ENCODE data around the gene MMD. TPM values are rescaled to one million over a fixed set of nuclear protein-coding genes. Genes with fewer than 3 reads are reported as not detected.
A peak's percentile ranks its signal among the peaks of the same experiment; 100 is the strongest.
"Not testable (repeated sequence)": the region's sequence is repeated elsewhere in the genome, so short reads cannot be mapped to it uniquely, and the experiment has no call there.

MMD gene
- total RNA-seq, 1 experiment from 2014 or later, result 19.2 TPM

- H3K27ac Mint-ChIP-seq (ENCODE audit: unreplicated experiment), result no peak overlapping the region
- TF ChIP-seq CTCF (IDR thresholded peaks at IDR 0.05; ENCODE audit: unreplicated experiment), result no peak
- no peaks in the 10 kb centered on the region for H3K9me3 Mint-ChIP-seq (ENCODE audit: low read depth, unreplicated experiment)
- intact Hi-C loops (cut with micrococcal nuclease; ENCODE audit: unreplicated experiment), result no loop called here
- CTCF ChIA-PET, result no interaction called here
- peaks cover 16% of the 10 kb centered on the region for H3K4me1 Mint-ChIP-seq (ENCODE audit: low read depth, unreplicated experiment)
- no TSS peak for BruUV-seq (replicated peaks)
- no peak overlapping the region for H3K4me3 Mint-ChIP-seq (ENCODE audit: low read depth, unreplicated experiment)
- no peaks in the 10 kb centered on the region for H3K27me3 Mint-ChIP-seq (ENCODE audit: unreplicated experiment)
- peaks cover 24% of the 10 kb centered on the region for H3K36me3 Mint-ChIP-seq (ENCODE audit: insufficient read depth, unreplicated experiment)
- DNase-seq, result no peak
Measured at GRCh38 chr17:55423535-55423934, 1.9 kb upstream of the MMD start.

GRCh38 chr17:55422828-55423164, 1.2 kb upstream of the MMD start:
- H3K27ac Mint-ChIP-seq (ENCODE audit: unreplicated experiment); H3K4me3 Mint-ChIP-seq (ENCODE audit: low read depth, unreplicated experiment); DNase-seq; intact Hi-C loops (cut with micrococcal nuclease; ENCODE audit: unreplicated experiment); H3K27me3 Mint-ChIP-seq (ENCODE audit: unreplicated experiment); CTCF ChIA-PET; BruUV-seq (replicated peaks); H3K9me3 Mint-ChIP-seq (ENCODE audit: low read depth, unreplicated experiment): not testable (repeated sequence)
- H3K36me3 Mint-ChIP-seq (ENCODE audit: insufficient read depth, unreplicated experiment), result peaks cover 24% of the 10 kb centered on the region
- H3K4me1 Mint-ChIP-seq (ENCODE audit: low read depth, unreplicated experiment), result peaks cover 21% of the 10 kb centered on the region

- Mint-ChIP-seq H3K27me3 (ENCODE audit: unreplicated experiment) (no peaks in the 10 kb centered on the region), H3K27ac (ENCODE audit: unreplicated experiment) (peak overlapping the region; percentile 64), H3K4me3 (ENCODE audit: low read depth, unreplicated experiment) (peak overlapping the region; percentile 89), H3K4me1 (ENCODE audit: low read depth, unreplicated experiment) (peaks cover 35% of the 10 kb centered on the region), H3K36me3 (ENCODE audit: insufficient read depth, unreplicated experiment) (peaks cover 24% of the 10 kb centered on the region), H3K9me3 (ENCODE audit: low read depth, unreplicated experiment) (no peaks in the 10 kb centered on the region)
- intact Hi-C loops (cut with micrococcal nuclease; ENCODE audit: unreplicated experiment), result no loop called here
- CTCF ChIA-PET, result interaction anchor here (1.1 kb wide), 2 partner anchors 12 to 94 kb away, joined by 3 to 5 read pairs; no protein-coding TSS in a partner anchor
- peak; percentile 25 for DNase-seq
- BruUV-seq (replicated peaks), result no TSS peak
- TF ChIP-seq CTCF (IDR thresholded peaks at IDR 0.05; ENCODE audit: unreplicated experiment), result no peak
Measured at GRCh38 chr17:55420776-55421178, 858 bp downstream of the MMD start.

- CTCF ChIA-PET, result no interaction called here
- peak overlapping the region; percentile 64 for H3K27ac Mint-ChIP-seq (ENCODE audit: unreplicated experiment)
- no TSS peak for BruUV-seq (replicated peaks)
Measured at GRCh38 chr17:55420067-55420775, 1.4 kb downstream of the MMD start.

More at GRCh38 chr17:55420067-55420775, 1.4 kb downstream of the MMD start:
- no peaks in the 10 kb centered on the region for H3K27me3 Mint-ChIP-seq (ENCODE audit: unreplicated experiment)
- H3K4me1 Mint-ChIP-seq (ENCODE audit: low read depth, unreplicated experiment), result peaks cover 35% of the 10 kb centered on the region
- H3K4me3 Mint-ChIP-seq (ENCODE audit: low read depth, unreplicated experiment), result peak overlapping the region; percentile 89
- H3K36me3 Mint-ChIP-seq (ENCODE audit: insufficient read depth, unreplicated experiment), result peaks cover 24% of the 10 kb centered on the region
- no peaks in the 10 kb centered on the region for H3K9me3 Mint-ChIP-seq (ENCODE audit: low read depth, unreplicated experiment)
- no peak for TF ChIP-seq CTCF (IDR thresholded peaks at IDR 0.05; ENCODE audit: unreplicated experiment)
- no peak for DNase-seq
- intact Hi-C loops (cut with micrococcal nuclease; ENCODE audit: unreplicated experiment), result no loop called here
